ENCODE measurements around the gene EGLN1. TPM values are rescaled to one million over a fixed set of nuclear protein-coding genes. Genes with fewer than 3 reads are reported as not detected.

The EGLN1 gene
- total and polyA plus RNA-seq, 2 of the 8 experiments (the other 6 are each of a cell fraction or from before 2014, with no cell fraction given) = 4.0 to 6.4 TPM

DNA sequence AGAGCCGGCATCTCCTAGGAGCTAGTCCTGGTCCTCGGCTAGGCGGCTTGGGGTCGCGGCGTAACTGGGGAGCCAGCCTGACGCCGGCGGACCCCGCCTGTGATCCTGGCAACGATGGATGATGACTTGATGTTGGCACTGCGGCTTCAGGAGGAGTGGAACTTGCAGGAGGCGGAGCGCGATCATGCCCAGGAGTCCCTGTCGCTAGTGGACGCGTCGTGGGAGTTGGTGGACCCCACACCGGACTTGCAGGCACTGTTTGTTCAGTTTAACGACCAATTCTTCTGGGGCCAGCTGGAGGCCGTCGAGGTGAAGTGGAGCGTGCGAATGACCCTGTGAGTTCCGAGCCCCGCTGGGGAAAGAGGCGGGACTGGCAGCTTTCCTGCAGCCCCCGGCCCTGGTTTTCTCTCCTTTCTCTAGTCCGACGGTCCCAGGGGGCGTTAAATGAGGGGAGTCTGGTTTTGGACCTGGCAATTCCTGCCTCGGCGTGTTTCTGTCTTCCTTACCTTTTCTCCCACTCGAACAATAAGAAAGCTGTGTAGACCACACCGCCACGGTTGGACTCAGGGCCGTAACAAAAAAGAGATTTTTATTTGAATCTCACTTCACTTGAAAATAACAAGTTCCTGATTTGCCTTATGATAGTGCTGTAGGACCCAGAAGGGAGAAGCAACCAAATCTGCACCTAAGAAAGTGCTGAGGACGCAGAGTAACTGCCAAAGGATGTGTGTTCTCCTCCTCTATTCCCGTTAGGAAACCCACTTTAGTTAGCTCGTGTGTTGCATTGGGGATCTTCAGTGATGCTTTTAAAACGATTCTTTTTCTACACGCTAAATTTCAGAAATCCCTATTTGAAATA, 83.6 kb downstream of the EGLN1 start, which contains the start of gene SPRTN (continued):
- TF ChIP-seq PHF8 (conservative IDR thresholded peaks at IDR 0.05; ENCODE audit: low read depth, low read length) = peak; percentile 67

Measured in H1 (cell line).